A673 (cell line): Measurements from ENCODE around the gene SLX4IP. TPM values are rescaled to one million over a fixed set of nuclear protein-coding genes. Genes with fewer than 3 reads are reported as not detected.

Experiments
- BruUV-seq: library from RNA; stranded (reverse); fragments of 400-500 nt; replicated peaks from 2 replicates; lab custom pipeline; 2021; lab: Mats Ljungman, UMichigan
- CTCF ChIA-PET: fragments of 300-600 bp; sonication (Branson Sonifier 250); formaldehyde crosslinking; loops from one replicate; lab custom pipeline; 2022; ENCODE audit warnings: antibody characterized with exemption; lab: Charles Lee
- POLR2A ChIA-PET: fragments of 300-600 bp; sonication (Branson Sonifier 250); formaldehyde crosslinking; loops from one replicate; lab custom pipeline; 2022; ENCODE audit warnings: antibody characterized with exemption; ENCODE audit not compliant: low non-redundant PET; lab: Charles Lee
- DNase-seq: peaks from one replicate; pipeline ENCODE4 v3.0.0-alpha.2; 2015; ENCODE audit warnings: low spot score
- H3K27ac ChIP-seq: fragments of 200-600 bp; sonication (generic); 2 replicates; pipeline ENCODE4 v1.5.1; 2016; ENCODE audit warnings: mixed run types, low read depth, mild to moderate bottlenecking, mixed read lengths, antibody characterized with exemption, low read length; ENCODE audit not compliant: poor library complexity, severe bottlenecking
- H3K27me3 ChIP-seq: fragments of 200-600 bp; sonication (generic); replicated peaks from 2 replicates; pipeline ENCODE4 v1.6.1; 2017; ENCODE audit warnings: mixed run types, low read depth, mild to moderate bottlenecking, mixed read lengths, antibody characterized with exemption, low read length; ENCODE audit not compliant: insufficient read depth, poor library complexity
- H3K36me3 ChIP-seq: fragments of 200-600 bp; sonication (generic); 2 replicates; pipeline ENCODE4 v1.6.1; 2016; ENCODE audit warnings: mixed run types, mild to moderate bottlenecking, mixed read lengths, antibody characterized with exemption, low read length; ENCODE audit not compliant: insufficient read depth, poor library complexity, severe bottlenecking
- H3K4me1 ChIP-seq: fragments of 200-600 bp; sonication (generic); 2 replicates; pipeline ENCODE4 v1.6.1; 2017; ENCODE audit warnings: mixed run types, mild to moderate bottlenecking, mixed read lengths, antibody characterized with exemption, low read length; ENCODE audit not compliant: insufficient read depth, poor library complexity, severe bottlenecking
- H3K4me3 ChIP-seq: fragments of 200-600 bp; sonication (generic); 2 replicates; pipeline ENCODE4 v1.5.1; 2016; ENCODE audit warnings: low read depth, mixed run types, mild to moderate bottlenecking, mixed read lengths, low read length; ENCODE audit not compliant: poor library complexity, severe bottlenecking
- H3K9me3 ChIP-seq: fragments of 200-600 bp; sonication (generic); 2 replicates; pipeline ENCODE4 v1.6.1; 2016; ENCODE audit warnings: mixed run types, low read depth, mild to moderate bottlenecking, mixed read lengths, antibody characterized with exemption, low read length; ENCODE audit not compliant: poor library complexity, severe bottlenecking
- CTCF ChIP-seq: fragments of 300-800, 200-600 bp; sonication (generic); conservative IDR thresholded peaks from 2 replicates; pipeline ENCODE4 v1.5.1; 2017; ENCODE audit warnings: low read depth, mild to moderate bottlenecking, antibody characterized with exemption, low read length, moderate library complexity, mixed read lengths
- EZH2 ChIP-seq: fragments of 200-600 bp; sonication (generic); IDR thresholded peaks from 2 replicates; pipeline ENCODE4 v1.6.1; 2017; ENCODE audit warnings: borderline replicate concordance, low read depth, mild to moderate bottlenecking, mixed read lengths, antibody characterized with exemption, low read length; ENCODE audit not compliant: poor library complexity, severe bottlenecking
- intact Hi-C: fragments of 100-400 bp; cut with micrococcal nuclease; formaldehyde crosslinking; loops from one replicate; pipeline ENCODE4 v1.10.0; 2022; ENCODE audit not compliant: unreplicated experiment
- total RNA-seq: library from RNA; stranded (reverse); gene quantifications from 2 replicates; pipeline ENCODE4 v1.2.3, GENCODE V29; 2021

Gene SLX4IP
- total RNA-seq, 1 experiment from 2014 or later: 9.8 TPM

- CTCF ChIA-PET: no interaction called here
- DNase-seq: no peak
- TF ChIP-seq CTCF (no peak), EZH2 (no peak)
- Histone ChIP-seq H3K36me3 (no peaks in the 10 kb centered on the region), H3K27ac (peak overlapping the region; percentile 33), H3K4me1 (peaks cover 15% of the 10 kb centered on the region), H3K4me3 (no peak overlapping the region), H3K27me3 (no peaks in the 10 kb centered on the region), H3K9me3 (no peaks in the 10 kb centered on the region)
- intact Hi-C loops: no loop called here
- POLR2A ChIA-PET: no interaction called here
- no TSS peak for BruUV-seq
Measured at GRCh38 chr20:10453241-10453640, 18.1 kb downstream of the SLX4IP start.

- H3K27me3 ChIP-seq: no peaks in the 10 kb centered on the region
- H3K27ac ChIP-seq: no peak overlapping the region
- no peak for DNase-seq
- TF ChIP-seq CTCF (no peak), EZH2 (no peak)
- H3K4me1 ChIP-seq: peaks cover 5% of the 10 kb centered on the region
- H3K9me3 ChIP-seq: no peaks in the 10 kb centered on the region
- ChIA-PET CTCF (no interaction called here), POLR2A (no interaction called here)
- no peak overlapping the region for H3K4me3 ChIP-seq
- no TSS peak for BruUV-seq
- intact Hi-C loops: no loop called here
- H3K36me3 ChIP-seq: no peaks in the 10 kb centered on the region
Measured at GRCh38 chr20:10454151-10454750, 19.1 kb downstream of the SLX4IP start.

GRCh38 chr20:10461495-10461894, 26.4 kb downstream of the SLX4IP start:
- Histone ChIP-seq H3K4me3 (no peak overlapping the region), H3K4me1 (peaks cover 10% of the 10 kb centered on the region), H3K27ac (no peak overlapping the region), H3K9me3 (peaks cover 5% of the 10 kb centered on the region), H3K27me3 (no peaks in the 10 kb centered on the region), H3K36me3 (peaks cover 3% of the 10 kb centered on the region)
- TF ChIP-seq EZH2 (no peak), CTCF (no peak)
- ChIA-PET CTCF (no interaction called here), POLR2A (interaction anchor here (0.6 kb wide), 1 partner anchor 12 kb away, joined by 3 read pairs; no protein-coding TSS in a partner anchor)
- no peak for DNase-seq
- intact Hi-C loops: no loop called here
- no TSS peak for BruUV-seq
